K562 (cell line): ENCODE results near the gene TXNL4A. TPM values are rescaled to one million over a fixed set of nuclear protein-coding genes. Genes with fewer than 3 reads are reported as not detected.

Experiments
- ATAC-seq: fragments of 200-7000 bp; cut with Tn5 transposase; 3 replicates; pipeline ENCODE4 v1.9.1; 2020; ENCODE audit warnings: moderate library complexity
- BruUV-seq: library from RNA; stranded (reverse); fragments of 400-500 nt; replicated peaks from 2 replicates; lab custom pipeline; 2021; lab: Mats Ljungman, UMichigan
- CTCF ChIA-PET: fragments of 300-600 bp; formaldehyde crosslinking; extraction: SDS; loops from one replicate; lab custom pipeline; 2021; ENCODE audit warnings: low intra/inter-chr PET ratio; lab: Yijun Ruan, JAX
- POLR2A ChIA-PET: fragments of 300-600, 350-650 bp; sonication (Branson Sonifier 250); formaldehyde crosslinking; extraction: SDS; loops from one replicate; lab custom pipeline; 2021; ENCODE audit warnings: antibody characterized with exemption, inconsistent platforms; lab: Yijun Ruan, JAX
- DNase-seq, 4 experiments: peaks; one replicate each; pipeline versions ENCODE4 v3.0.0 to v3.0.0-alpha.2; 2011 to 2018; ENCODE audit warnings: low spot score in 3 of 4, mixed read lengths in 3 of 4; ENCODE audit errors: extremely low read depth in 1 of 4
- FAIRE-seq: peaks from 2 replicates; lab custom pipeline; 2011; peaks lifted over from hg19 to GRCh38; lab: Jason Lieb, UNC
- H2AFZ ChIP-seq: 2 replicates; pipeline ENCODE4 v1.6.0; 2011; ENCODE audit warnings: low read depth, low read length, control low read depth, inconsistent platforms
- H3K27ac ChIP-seq: fragments of 200-600 bp; 3 replicates; pipeline ENCODE4 v1.8.0; 2011; ENCODE audit warnings: low read depth, mild to moderate bottlenecking, control low read depth, inconsistent platforms, low read length, moderate library complexity, mixed read lengths; ENCODE audit errors: extremely low read depth
- H3K27me3 ChIP-seq, 2 experiments: fragments of 300-600 bp in 1 of 2; 2 replicates in 1 of 2; 3 replicates in 1 of 2; pipeline versions ENCODE4 v1.6.0 to v1.8.0; 2011; ENCODE audit warnings: inconsistent platforms in 2 of 2, low read length in 2 of 2, mild to moderate bottlenecking in 1 of 2, mixed read lengths in 1 of 2, moderate library complexity in 1 of 2; ENCODE audit not compliant: control insufficient read depth in 2 of 2, insufficient read depth in 2 of 2
- H3K36me3 ChIP-seq: fragments of 300-600 bp; 3 replicates; pipeline ENCODE4 v1.8.0; 2011; ENCODE audit warnings: mild to moderate bottlenecking, low read length, inconsistent platforms; ENCODE audit not compliant: control insufficient read depth, insufficient read depth
- H3K4me1 ChIP-seq, 2 experiments: fragments of 200-600 bp in 1 of 2; replicated peaks in 1 of 2; 2 replicates in 1 of 2; 3 replicates in 1 of 2; pipeline versions ENCODE4 v1.5.1 to v1.8.0; 2011; ENCODE audit warnings: inconsistent platforms in 2 of 2, low read length in 2 of 2, mild to moderate bottlenecking in 1 of 2, mixed read lengths in 1 of 2, moderate library complexity in 1 of 2; ENCODE audit not compliant: control insufficient read depth in 2 of 2, insufficient read depth in 2 of 2
- H3K4me2 ChIP-seq: 2 replicates; pipeline ENCODE4 v1.6.1; 2011; ENCODE audit warnings: low read length, control low read depth, inconsistent platforms, mixed read lengths; ENCODE audit not compliant: insufficient read depth
- H3K4me3 ChIP-seq: fragments of 200-600 bp; sonication (generic), shearing (Covaris generic); 2 replicates; pipeline ENCODE4 v1.5.1; 2016; ENCODE audit warnings: control low read depth, inconsistent platforms
- H3K79me2 ChIP-seq: fragments of 200-600 bp; 3 replicates; pipeline ENCODE4 v1.8.0; 2011; ENCODE audit warnings: low read length, inconsistent platforms; ENCODE audit not compliant: control insufficient read depth, insufficient read depth
- H3K9ac ChIP-seq, 2 experiments: 2 replicates each; pipeline versions ENCODE4 v1.6.0 to v1.6.1; 2011; ENCODE audit warnings: low read depth in 2 of 2, low read length in 2 of 2, control low read depth in 1 of 2, inconsistent platforms in 1 of 2, mild to moderate bottlenecking in 1 of 2, mixed read lengths in 1 of 2; ENCODE audit not compliant: insufficient read depth in 1 of 2
- H3K9me1 ChIP-seq: one replicate; pipeline ENCODE4 v1.6.0; 2011; ENCODE audit warnings: inconsistent platforms, mild to moderate bottlenecking, low read length, moderate library complexity; ENCODE audit not compliant: control insufficient read depth, insufficient read depth
- H3K9me3 ChIP-seq: replicated peaks from 2 replicates; pipeline ENCODE4 v1.5.1; 2011; ENCODE audit warnings: low read depth, low read length, inconsistent platforms; ENCODE audit not compliant: control insufficient read depth, insufficient read depth
- H4K20me1 ChIP-seq: replicated peaks from 2 replicates; pipeline ENCODE4 v1.6.1; 2011; ENCODE audit warnings: low read length, inconsistent platforms, mixed read lengths; ENCODE audit not compliant: control insufficient read depth, insufficient read depth
- CAMTA2 ChIP-seq: fragments of 250-450 bp; sonication (Bioruptor Pico); conservative IDR thresholded peaks from 2 replicates; pipeline ENCODE4 v1.5.1; 2022
- DACH1 ChIP-seq: fragments of 450-650 bp; IDR thresholded peaks from 2 replicates; pipeline ENCODE4 v1.6.1; 2018; ENCODE audit not compliant: partially characterized antibody
- EP400 ChIP-seq: fragments of 450-650 bp; IDR thresholded peaks from 2 replicates; pipeline ENCODE4 v1.6.1; 2017; ENCODE audit warnings: antibody characterized with exemption, mild to moderate bottlenecking, moderate library complexity
- GTF2E2 ChIP-seq: fragments of 200-800 bp; sonication (Bioruptor generic); IDR thresholded peaks from 2 replicates; pipeline ENCODE4 v1.6.1; 2016; ENCODE audit warnings: missing genetic modification characterization, missing compliant biosample characterization
- LCOR ChIP-seq: sonication (generic); formaldehyde crosslinking; IDR thresholded peaks from 2 replicates; pipeline ENCODE4 v1.8.0; 2022; ENCODE audit warnings: mild to moderate bottlenecking, missing genetic modification reagents
- MAZ ChIP-seq, 2 experiments: fragments of 450-650 bp in 1 of 2; sonication (generic) in 1 of 2; formaldehyde crosslinking; IDR thresholded peaks in 1 of 2; conservative IDR thresholded peaks in 1 of 2; 2 replicates each; pipeline versions ENCODE4 v1.4.0 to v1.5.0; 2020; ENCODE audit warnings: mild to moderate bottlenecking in 1 of 2, missing genetic modification reagents in 1 of 2
- POLR2B ChIP-seq: fragments of 450-650 bp; IDR thresholded peaks from 2 replicates; pipeline ENCODE4 v1.6.1; 2018; ENCODE audit warnings: low read depth; ENCODE audit not compliant: partially characterized antibody
- SNRNP70 ChIP-seq: fragments of 200-400 bp; formaldehyde crosslinking; optimal IDR thresholded peaks from 2 replicates; pipeline ENCODE3; 2017; ENCODE audit warnings: low read depth, low read length
- U2AF2 ChIP-seq: fragments of 200-400 bp; formaldehyde crosslinking; optimal IDR thresholded peaks from 2 replicates; pipeline ENCODE3; 2017; ENCODE audit warnings: low read depth, mild to moderate bottlenecking, low read length
- ZFX ChIP-seq: sonication (generic); formaldehyde crosslinking; IDR thresholded peaks from 2 replicates; pipeline ENCODE4 v1.8.0; 2022; ENCODE audit warnings: mild to moderate bottlenecking, missing genetic modification reagents, moderate library complexity
- ZNF174 ChIP-seq: fragments of 250-450 bp; sonication (Bioruptor Pico); IDR thresholded peaks from 2 replicates; pipeline ENCODE4 v1.4.0; 2020; ENCODE audit warnings: mild to moderate bottlenecking
- ZNF212 ChIP-seq: fragments of 450-650 bp; formaldehyde crosslinking; IDR thresholded peaks from 2 replicates; pipeline ENCODE4 v1.4.0; 2020; ENCODE audit warnings: mild to moderate bottlenecking
- WGBS: fragments of 100-300 bp; shearing (Covaris generic); methylation state at CpG from one replicate; pipeline ENCODE4 v1.1.6; 2016; ENCODE audit warnings: low coverage, mixed read lengths; ENCODE audit not compliant: insufficient coverage; ENCODE audit errors: missing lambda C conversion rate; 5-methylcytosine and 5-hydroxymethylcytosine counted together
- in situ Hi-C: fragments of 300-500 bp; cut with MboI; formaldehyde crosslinking; loops from 4 replicates; pipeline ENCODE4 v1.15.0; 2018; ENCODE audit warnings: inconsistent platforms, mixed read lengths
- intact Hi-C: fragments of 100-400 bp; cut with micrococcal nuclease; formaldehyde crosslinking; loops from 2 replicates; pipeline ENCODE4 v1.14.2; 2022
- polyA plus RNA-seq, 8 experiments: library from polyadenylated mRNA; depleted of rRNA in 4 of 8; stranded (reverse) in 5 of 8; unstranded in 3 of 8; fragments of >200 nt; fragmentation: Nextera tagmentation in 2 of 8; fragmentation: Illumina TruSeq in 1 of 8; extraction: Ambion mirVana in 2 of 8; extraction: Trizol in 1 of 8; gene quantifications; 2 replicates each; pipeline versions ENCODE4 v1.2.1 to v1.2.3, GENCODE V29; 2011 to 2014; ENCODE audit warnings: inconsistent platforms in 1 of 8, missing spikeins in 1 of 8
- total RNA-seq, 7 experiments: library from RNA; depleted of rRNA in 6 of 7; stranded (reverse); fragments of >200 nt in 6 of 7; fragmentation: Illumina TruSeq in 2 of 7; extraction: Trizol in 2 of 7; gene quantifications; 2 replicates each; pipeline versions ENCODE4 v1.2.1 to v1.2.3, GENCODE V29; 2011 to 2021; ENCODE audit warnings: low replicate concordance in 1 of 7
- TF ChIP-seq, protein P1 (sequence below): sonication (generic); IDR thresholded peaks from 2 replicates; pipeline ENCODE4 v1.6.1; 2016
- TF ChIP-seq, protein P2 (sequence below): sonication (generic); formaldehyde crosslinking; IDR thresholded peaks from 2 replicates; pipeline ENCODE4 v1.9.0; 2022; ENCODE audit warnings: mild to moderate bottlenecking, missing genetic modification reagents
- TF ChIP-seq, protein P3 (sequence below): fragments of 250-450 bp; sonication (Bioruptor Pico); IDR thresholded peaks from 2 replicates; pipeline ENCODE4 v1.5.0; 2020; ENCODE audit warnings: mild to moderate bottlenecking
- TF ChIP-seq, protein P4 (sequence below): fragments of 450-650 bp; conservative IDR thresholded peaks from 2 replicates; pipeline ENCODE4 v1.6.1; 2016; ENCODE audit warnings: missing genetic modification characterization, low read depth, mild to moderate bottlenecking, missing compliant biosample characterization, moderate library complexity

Gene TXNL4A
- total and polyA plus RNA-seq, 9 of the 15 experiments (the other 6 are each of a cell fraction or from before 2014, with no cell fraction given): 27.0 to 132 (median 87.5) TPM

DNA sequence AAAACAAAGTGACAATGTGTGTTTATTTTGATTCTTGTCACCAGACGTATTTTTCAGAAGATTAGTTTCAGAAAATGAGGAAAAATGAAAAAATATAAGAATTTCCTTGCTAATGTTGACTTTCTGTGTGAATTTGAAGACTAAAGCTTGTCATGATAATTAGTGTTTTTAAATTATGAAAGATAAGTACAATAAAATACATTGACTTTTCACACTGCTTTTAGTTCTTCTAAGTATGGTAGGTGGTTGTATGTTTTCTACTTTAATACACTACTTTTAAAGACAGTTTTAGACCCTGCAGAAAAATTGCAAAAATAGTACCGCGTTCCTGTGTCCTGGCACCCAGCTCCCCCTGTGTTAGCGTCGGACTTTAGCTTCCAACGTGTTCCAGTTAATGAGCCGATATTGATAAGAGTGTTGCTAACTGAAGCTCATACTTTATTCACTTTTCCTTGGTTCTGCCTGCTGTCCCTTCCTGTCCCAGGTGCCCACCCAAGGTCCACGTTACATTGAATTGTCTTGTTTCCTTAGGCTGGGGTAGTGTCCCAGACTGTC lies 46.6 kb upstream of the TXNL4A start (continued):
- TF ChIP-seq, protein P1, sequence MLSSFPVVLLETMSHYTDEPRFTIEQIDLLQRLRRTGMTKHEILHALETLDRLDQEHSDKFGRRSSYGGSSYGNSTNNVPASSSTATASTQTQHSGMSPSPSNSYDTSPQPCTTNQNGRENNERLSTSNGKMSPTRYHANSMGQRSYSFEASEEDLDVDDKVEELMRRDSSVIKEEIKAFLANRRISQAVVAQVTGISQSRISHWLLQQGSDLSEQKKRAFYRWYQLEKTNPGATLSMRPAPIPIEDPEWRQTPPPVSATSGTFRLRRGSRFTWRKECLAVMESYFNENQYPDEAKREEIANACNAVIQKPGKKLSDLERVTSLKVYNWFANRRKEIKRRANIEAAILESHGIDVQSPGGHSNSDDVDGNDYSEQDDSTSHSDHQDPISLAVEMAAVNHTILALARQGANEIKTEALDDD: no peak
- TF ChIP-seq, protein P2, sequence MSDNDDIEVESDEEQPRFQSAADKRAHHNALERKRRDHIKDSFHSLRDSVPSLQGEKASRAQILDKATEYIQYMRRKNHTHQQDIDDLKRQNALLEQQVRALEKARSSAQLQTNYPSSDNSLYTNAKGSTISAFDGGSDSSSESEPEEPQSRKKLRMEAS (CRISPR knock-in tag): no peak
- TF ChIP-seq, protein P3, sequence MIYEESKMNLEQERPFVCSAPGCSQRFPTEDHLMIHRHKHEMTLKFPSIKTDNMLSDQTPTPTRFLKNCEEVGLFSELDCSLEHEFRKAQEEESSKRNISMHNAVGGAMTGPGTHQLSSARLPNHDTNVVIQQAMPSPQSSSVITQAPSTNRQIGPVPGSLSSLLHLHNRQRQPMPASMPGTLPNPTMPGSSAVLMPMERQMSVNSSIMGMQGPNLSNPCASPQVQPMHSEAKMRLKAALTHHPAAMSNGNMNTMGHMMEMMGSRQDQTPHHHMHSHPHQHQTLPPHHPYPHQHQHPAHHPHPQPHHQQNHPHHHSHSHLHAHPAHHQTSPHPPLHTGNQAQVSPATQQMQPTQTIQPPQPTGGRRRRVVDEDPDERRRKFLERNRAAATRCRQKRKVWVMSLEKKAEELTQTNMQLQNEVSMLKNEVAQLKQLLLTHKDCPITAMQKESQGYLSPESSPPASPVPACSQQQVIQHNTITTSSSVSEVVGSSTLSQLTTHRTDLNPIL (CRISPR knock-in tag): no peak
- TF ChIP-seq GTF2E2 (tag) (no peak), U2AF2 (no peak)
- TF ChIP-seq, all 486 proteins: peak for 5

DNA sequence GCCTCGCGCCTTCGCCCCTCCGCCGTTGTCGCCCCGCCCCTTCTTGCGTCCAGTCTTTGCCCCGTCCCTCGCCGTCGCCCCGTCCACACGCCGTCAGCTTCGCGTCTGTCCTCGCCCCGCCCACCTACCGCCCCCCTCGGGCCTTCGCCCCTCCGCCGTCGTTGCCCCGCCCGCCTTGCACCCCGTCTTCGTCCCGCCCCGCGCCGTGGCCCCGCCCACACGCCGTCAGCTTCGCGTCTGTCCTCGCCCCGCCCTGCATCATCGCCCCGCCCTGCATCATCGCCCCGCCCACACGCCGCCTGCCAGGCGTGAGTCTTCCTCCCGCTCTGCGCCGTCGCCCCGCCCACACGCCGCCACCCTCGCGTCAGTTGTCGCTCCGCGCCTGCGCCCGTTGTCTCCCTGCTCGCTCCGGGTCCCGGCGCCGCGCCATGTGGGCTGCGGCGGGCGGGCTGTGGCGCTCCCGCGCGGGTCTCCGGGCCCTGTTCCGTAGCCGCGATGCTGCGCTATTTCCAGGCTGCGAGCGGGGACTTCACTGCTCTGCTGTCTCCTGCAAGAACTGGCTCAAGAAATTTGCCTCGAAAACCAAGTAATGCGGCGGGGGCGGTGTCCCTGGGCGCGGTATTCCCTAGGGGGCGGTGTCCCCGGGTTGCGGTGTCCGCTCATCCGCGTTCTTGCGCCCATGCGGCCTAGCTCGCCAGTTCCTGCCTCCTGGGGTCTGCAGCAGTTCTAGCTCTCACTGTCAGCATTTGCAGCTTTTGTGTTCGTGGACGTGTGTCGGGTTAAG lies 45.9 kb upstream of the TXNL4A start, which contains the start of gene RBFA:
Gene RBFA, plus strand, starts transcription at position 367 of the 784 bp plus-strand sequence. Its CDS starts 62 bp downstream, at position 429.
- peaks cover 28% of the 10 kb centered on the region; the same call in 2 of the 3 replicates for H3K36me3 ChIP-seq
- no peaks in the 10 kb centered on the region for H3K9me1 ChIP-seq
- ChIA-PET POLR2A (interaction anchor here (0.9 to 1.6 kb wide), 3 partner anchors 11 to 355 kb away, joined by 3 to 5 read pairs (median 4); no protein-coding TSS in a partner anchor), CTCF (no interaction called here)
- H3K4me2 ChIP-seq: peak within 1 kb of the TSS; percentile 97
- peaks cover 3% of the 10 kb centered on the region; the same call in 1 of the 2 replicates for H4K20me1 ChIP-seq
- BruUV-seq: no TSS peak
- intact Hi-C loops: loop anchor here (10.0 kb wide), 1 partner anchor 121 kb away; no protein-coding TSS in a partner anchor
- DNase-seq (peak; percentile 85 to 95 (median 92)), FAIRE-seq (peak; percentile 77), ATAC-seq (peak; percentile 88)
- no peaks in the 10 kb centered on the region for H3K27me3 ChIP-seq
- peak within 1 kb of the TSS; percentile 85 to 94 for H3K9ac ChIP-seq
- in situ Hi-C loops: no loop called here
- 2% methylated on average over 23 of the region's 99 CpGs for WGBS
- peaks cover 41% of the 10 kb centered on the region for H3K79me2 ChIP-seq
- peak within 1 kb of the TSS; percentile 78 for H3K4me3 ChIP-seq
- H3K9me3 ChIP-seq: no peaks in the 10 kb centered on the region
- peaks cover 4 to 9% of the 10 kb centered on the region in 2 experiments; a peak in 4 of 5 replicates for H3K4me1 ChIP-seq
- H2AFZ ChIP-seq: peak within 1 kb of the TSS; percentile 85
- peak within 1 kb of the TSS; percentile 73 for H3K27ac ChIP-seq
- TF ChIP-seq, protein P4, sequence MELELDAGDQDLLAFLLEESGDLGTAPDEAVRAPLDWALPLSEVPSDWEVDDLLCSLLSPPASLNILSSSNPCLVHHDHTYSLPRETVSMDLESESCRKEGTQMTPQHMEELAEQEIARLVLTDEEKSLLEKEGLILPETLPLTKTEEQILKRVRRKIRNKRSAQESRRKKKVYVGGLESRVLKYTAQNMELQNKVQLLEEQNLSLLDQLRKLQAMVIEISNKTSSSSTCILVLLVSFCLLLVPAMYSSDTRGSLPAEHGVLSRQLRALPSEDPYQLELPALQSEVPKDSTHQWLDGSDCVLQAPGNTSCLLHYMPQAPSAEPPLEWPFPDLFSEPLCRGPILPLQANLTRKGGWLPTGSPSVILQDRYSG (tag): no peak
- TF ChIP-seq LCOR (CRISPR knock-in tag) (no peak), ZFX (CRISPR knock-in tag) (peak; percentile 95), DACH1 (no peak), CAMTA2 (CRISPR knock-in tag) (no peak), EP400 (peak; percentile 96), ZNF212 (CRISPR knock-in tag) (no peak), POLR2B (peak; percentile 29), MAZ (CRISPR knock-in tag; conservative IDR thresholded peaks at IDR 0.05 in 1 of 2, IDR thresholded peaks at IDR 0.05 in 1 of 2) (peak; percentile 13 to 75; a peak in 1 of 4 replicates), ZNF174 (no peak), SNRNP70 (no peak)
